PC-9 (cell line): ENCODE results near the gene CRELD2. TPM values are rescaled to one million over a fixed set of nuclear protein-coding genes. Genes with fewer than 3 reads are reported as not detected.

Experiments
- BruUV-seq: library from RNA; stranded (reverse); fragments of 400-500 nt; replicated peaks from 2 replicates; lab custom pipeline; 2021; lab: Mats Ljungman, UMichigan
- CTCF ChIA-PET: fragments of 300-600 bp; sonication (Branson Sonifier 250); formaldehyde crosslinking; loops from one replicate; lab custom pipeline; 2022; ENCODE audit warnings: antibody characterized with exemption; lab: Charles Lee
- POLR2A ChIA-PET: fragments of 300-600 bp; sonication (Branson Sonifier 250); formaldehyde crosslinking; loops from one replicate; lab custom pipeline; 2022; ENCODE audit warnings: antibody characterized with exemption; ENCODE audit not compliant: unreplicated experiment; lab: Charles Lee
- DNase-seq, 2 experiments: peaks; one replicate each; pipeline versions ENCODE4 v3.0.0 to v3.0.0-alpha.2; 2015 to 2022; ENCODE audit warnings: mixed read lengths in 1 of 2
- H2AFZ ChIP-seq: fragments of 200-600 bp; sonication (generic); 2 replicates; pipeline ENCODE4 v1.8.1; 2017; ENCODE audit warnings: antibody characterized with exemption
- H3F3A ChIP-seq: fragments of 200-600 bp; sonication (generic); 2 replicates; pipeline ENCODE4 v1.8.1; 2017; ENCODE audit warnings: antibody characterized with exemption, mild to moderate bottlenecking, low read depth; ENCODE audit not compliant: insufficient read depth
- H3K27ac ChIP-seq: fragments of 200-600 bp; sonication (generic); 2 replicates; pipeline ENCODE4 v1.6.1; 2016; ENCODE audit warnings: mixed run types
- H3K27me3 ChIP-seq: fragments of 200-600 bp; sonication (generic); 2 replicates; pipeline ENCODE4 v1.6.1; 2016; ENCODE audit warnings: low read depth, mixed run types; ENCODE audit not compliant: insufficient read depth
- H3K36me3 ChIP-seq: fragments of 200-600 bp; sonication (generic); 2 replicates; pipeline ENCODE4 v1.6.1; 2016; ENCODE audit warnings: low read depth, mixed run types
- H3K4me1 ChIP-seq: fragments of 200-600 bp; sonication (generic); replicated peaks from 2 replicates; pipeline ENCODE4 v1.6.1; 2016; ENCODE audit warnings: mixed run types; ENCODE audit not compliant: insufficient read depth
- H3K4me2 ChIP-seq: fragments of 200-600 bp; sonication (generic); 2 replicates; pipeline ENCODE4 v1.6.1; 2017; ENCODE audit warnings: mixed run types
- H3K4me3 ChIP-seq: fragments of 200-600 bp; sonication (generic); 2 replicates; pipeline ENCODE4 v1.6.1; 2016; ENCODE audit warnings: mixed run types
- H3K79me2 ChIP-seq: fragments of 200-600 bp; sonication (generic); 2 replicates; pipeline ENCODE4 v1.6.1; 2017; ENCODE audit warnings: low read depth, mixed run types
- H3K9me2 ChIP-seq: fragments of 200-600 bp; sonication (generic); 2 replicates; pipeline ENCODE4 v1.8.1; 2017; ENCODE audit warnings: mild to moderate bottlenecking; ENCODE audit not compliant: insufficient read depth
- H3K9me3 ChIP-seq: fragments of 200-600 bp; sonication (generic); 2 replicates; pipeline ENCODE4 v1.8.1; 2016; ENCODE audit warnings: low read depth; ENCODE audit not compliant: insufficient read depth
- H4K20me1 ChIP-seq: fragments of 200-600 bp; sonication (generic); 2 replicates; pipeline ENCODE4 v1.8.1; 2017; ENCODE audit not compliant: insufficient read depth
- CTCF ChIP-seq: fragments of 200-600 bp; sonication (generic); conservative IDR thresholded peaks from 2 replicates; pipeline ENCODE4 v1.6.1; 2017; ENCODE audit warnings: mixed run types, antibody characterized with exemption, mild to moderate bottlenecking, moderate library complexity
- EZH2 ChIP-seq: fragments of 200-600 bp; sonication (generic); IDR thresholded peaks from 2 replicates; pipeline ENCODE4 v1.8.0; 2017; ENCODE audit warnings: antibody characterized with exemption, low read depth
- intact Hi-C: fragments of 100-400 bp; cut with micrococcal nuclease; formaldehyde crosslinking; loops from one replicate; pipeline ENCODE4 v1.10.0; 2022; ENCODE audit not compliant: unreplicated experiment
- total RNA-seq: library from RNA; stranded (reverse); gene quantifications from 2 replicates; pipeline ENCODE4 v1.2.3, GENCODE V29; 2021

CRELD2 gene
- total RNA-seq, 1 experiment from 2014 or later = 30.7 TPM

- H2AFZ ChIP-seq = no peak overlapping the region
- no peaks in the 10 kb centered on the region for H3K4me1 ChIP-seq
- POLR2A ChIA-PET = no interaction called here
- no peaks in the 10 kb centered on the region for H3F3A ChIP-seq
- peaks cover 25% of the 10 kb centered on the region for H3K79me2 ChIP-seq
- H4K20me1 ChIP-seq = peaks cover 46% of the 10 kb centered on the region
- H3K36me3 ChIP-seq = peaks cover 20% of the 10 kb centered on the region
- H3K27ac ChIP-seq = no peak overlapping the region
- H3K27me3 ChIP-seq = no peaks in the 10 kb centered on the region
- H3K9me2 ChIP-seq = no peaks in the 10 kb centered on the region
- TF ChIP-seq CTCF (no peak), EZH2 (no peak)
- CTCF ChIA-PET = no interaction called here
- H3K4me3 ChIP-seq = no peak overlapping the region
- no peak overlapping the region for H3K4me2 ChIP-seq
- no TSS peak for BruUV-seq
- H3K9me3 ChIP-seq = no peaks in the 10 kb centered on the region
- no peak for DNase-seq
- intact Hi-C loops = no loop called here
Measured at GRCh38 chr22:49884503-49885260, 33.8 kb upstream of the CRELD2 start.

- H3K9me3 ChIP-seq = no peaks in the 10 kb centered on the region
- peaks cover 20% of the 10 kb centered on the region for H3K79me2 ChIP-seq
- TF ChIP-seq CTCF (no peak), EZH2 (no peak)
- H3F3A ChIP-seq = no peaks in the 10 kb centered on the region
- peaks cover 20% of the 10 kb centered on the region for H3K36me3 ChIP-seq
- BruUV-seq = no TSS peak
- H4K20me1 ChIP-seq = peaks cover 43% of the 10 kb centered on the region
- H3K9me2 ChIP-seq = no peaks in the 10 kb centered on the region
- ChIA-PET CTCF (no interaction called here), POLR2A (no interaction called here)
- H2AFZ ChIP-seq = no peak overlapping the region
- no peak overlapping the region for H3K4me2 ChIP-seq
- intact Hi-C loops = no loop called here
- no peak for DNase-seq
- H3K4me1 ChIP-seq = no peaks in the 10 kb centered on the region
- no peak overlapping the region for H3K27ac ChIP-seq
- no peaks in the 10 kb centered on the region for H3K27me3 ChIP-seq
- H3K4me3 ChIP-seq = no peak overlapping the region
Measured at GRCh38 chr22:49885281-49885680, 33.2 kb upstream of the CRELD2 start.

- no peaks in the 10 kb centered on the region for H3K4me1 ChIP-seq
- no peak overlapping the region for H3K4me3 ChIP-seq
- intact Hi-C loops = no loop called here
- no TSS peak for BruUV-seq
- POLR2A ChIA-PET = no interaction called here
- no peak overlapping the region for H3K27ac ChIP-seq
- DNase-seq = no peak
- no peak overlapping the region for H3K4me2 ChIP-seq
- no peaks in the 10 kb centered on the region for H3K27me3 ChIP-seq
- CTCF ChIA-PET = no interaction called here
- H3F3A ChIP-seq = no peaks in the 10 kb centered on the region
- H3K79me2 ChIP-seq = peaks cover 14% of the 10 kb centered on the region; the same call in 1 of the 2 replicates
- no peaks in the 10 kb centered on the region for H3K9me3 ChIP-seq
- H3K36me3 ChIP-seq = peaks cover 25% of the 10 kb centered on the region
- TF ChIP-seq CTCF = no peak
- TF ChIP-seq EZH2 = no peak
- peaks cover 37% of the 10 kb centered on the region for H4K20me1 ChIP-seq
- no peaks in the 10 kb centered on the region for H3K9me2 ChIP-seq
- H2AFZ ChIP-seq = no peak overlapping the region
Measured at GRCh38 chr22:49885881-49886280, 32.6 kb upstream of the CRELD2 start.
